ENCODE measurements around the gene MAPK8IP3.

MAPK8IP3 gene

DNA sequence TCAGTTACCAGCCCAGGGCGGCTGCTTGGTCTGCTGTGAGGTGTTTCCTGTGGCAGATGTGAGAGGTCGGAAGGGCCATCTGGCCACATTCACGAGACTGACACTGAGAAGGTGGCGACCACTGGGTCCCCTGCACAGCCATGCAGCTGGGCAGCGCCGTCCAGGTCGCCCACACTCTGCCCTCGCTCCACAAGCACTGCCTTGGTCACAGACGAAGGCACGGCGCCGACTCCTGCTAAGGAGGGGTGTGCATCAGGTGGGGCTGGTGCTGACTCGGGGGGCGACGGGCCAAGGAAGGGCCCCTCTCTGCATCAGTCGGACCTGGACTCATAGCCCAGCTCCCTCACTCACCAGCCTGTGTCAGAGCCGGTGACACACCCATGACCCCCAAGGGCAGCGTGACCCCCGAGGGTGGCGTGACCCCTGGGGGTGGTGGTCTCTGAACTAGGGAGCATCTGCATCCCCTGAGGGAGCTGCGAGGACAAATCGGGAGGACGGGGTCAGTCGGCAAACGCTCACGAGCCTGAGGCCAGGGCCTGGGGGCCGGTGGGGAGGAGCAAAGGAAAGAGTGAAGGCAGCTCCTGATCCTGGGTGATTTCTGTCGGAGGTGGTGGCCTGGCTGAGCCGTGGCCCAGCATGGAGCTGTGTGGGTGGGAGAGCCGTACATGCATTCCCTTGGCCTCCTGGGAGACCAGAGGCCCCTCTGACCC is 34.9 kb downstream of the MAPK8IP3 start:
- DNase-seq (ENCODE audit: low read depth in 2 of 2), result no peak

DNA sequence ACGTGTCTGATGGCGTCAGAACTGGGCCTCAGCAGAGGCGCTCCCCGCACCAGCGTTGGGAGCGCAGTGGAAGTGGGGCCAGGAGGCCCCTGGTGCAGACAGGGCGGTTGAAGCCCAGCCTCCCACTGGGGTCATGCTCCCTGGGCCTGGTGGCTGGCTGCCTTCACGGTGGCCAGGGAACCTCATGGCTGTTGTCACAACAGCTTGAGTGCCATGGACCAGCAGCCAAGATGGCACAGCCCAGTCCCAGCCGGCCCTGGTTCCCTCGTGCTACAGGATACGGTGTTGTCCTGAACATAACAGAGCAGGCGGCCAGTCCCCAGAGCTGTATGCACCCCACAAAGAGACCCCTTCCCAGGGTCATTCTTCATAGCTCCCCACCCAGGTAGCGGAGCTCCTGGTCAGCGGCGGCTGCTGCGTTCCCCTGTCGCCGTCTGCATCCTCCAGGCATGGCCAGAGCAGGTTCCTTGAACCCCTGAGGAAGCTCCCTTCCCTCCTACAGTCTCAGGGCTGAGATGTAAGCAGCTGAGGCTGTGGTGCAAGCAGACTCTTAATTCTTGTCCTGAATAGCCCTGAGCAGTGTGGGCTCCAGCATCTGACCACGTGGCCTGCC is 35.7 kb downstream of the MAPK8IP3 start:
- no peak for DNase-seq (ENCODE audit: low read depth in 2 of 2)

DNA sequence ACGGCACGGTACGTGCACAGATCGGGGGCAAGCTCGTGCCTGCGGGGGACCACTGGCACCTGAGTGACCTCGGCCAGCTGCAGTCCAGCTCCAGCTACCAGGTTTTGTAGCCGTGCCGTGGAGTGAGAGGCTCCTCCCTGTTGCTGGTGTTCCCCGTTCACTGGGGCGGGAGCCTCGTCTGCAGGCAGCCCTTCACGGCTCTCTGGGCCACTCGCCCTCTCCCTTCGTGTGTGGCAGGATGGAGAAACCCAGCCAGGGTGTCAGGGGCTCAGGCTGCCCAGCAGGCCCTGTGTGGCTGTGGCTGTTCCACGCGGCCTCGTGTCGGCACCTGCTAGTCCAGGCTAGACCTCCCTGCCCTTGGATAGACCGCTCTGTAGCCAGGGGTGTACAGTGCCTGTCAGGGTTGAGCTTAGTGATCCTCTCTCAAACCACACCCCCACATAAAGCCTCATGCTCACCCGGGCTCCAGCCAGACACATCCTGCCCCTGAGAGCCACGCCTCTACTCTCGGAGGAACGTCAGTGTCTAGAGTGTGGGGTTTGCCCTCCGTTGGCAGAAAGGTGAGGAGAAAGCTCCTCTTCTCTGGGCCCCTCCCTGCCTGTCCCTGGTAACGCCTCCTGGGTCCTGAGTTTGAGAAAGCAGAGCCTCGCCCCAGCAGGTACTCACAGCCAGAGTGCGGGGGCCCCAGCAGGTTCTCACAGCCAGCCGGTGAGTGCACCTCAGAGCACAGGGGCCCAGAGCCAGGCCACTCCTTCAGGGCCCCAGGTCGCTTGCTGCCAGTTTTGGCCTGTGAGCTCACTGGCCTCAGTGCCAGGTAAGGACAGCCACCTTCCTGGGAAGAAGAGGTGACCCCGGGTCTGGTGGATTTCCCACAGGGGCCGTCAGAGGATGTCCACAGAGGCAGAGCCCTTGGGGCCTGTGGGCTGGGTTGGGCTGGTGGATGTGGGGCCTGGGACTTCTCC is 37.7 kb downstream of the MAPK8IP3 start:
- DNase-seq (ENCODE audit: low read depth in 2 of 2), result no peak

DNA sequence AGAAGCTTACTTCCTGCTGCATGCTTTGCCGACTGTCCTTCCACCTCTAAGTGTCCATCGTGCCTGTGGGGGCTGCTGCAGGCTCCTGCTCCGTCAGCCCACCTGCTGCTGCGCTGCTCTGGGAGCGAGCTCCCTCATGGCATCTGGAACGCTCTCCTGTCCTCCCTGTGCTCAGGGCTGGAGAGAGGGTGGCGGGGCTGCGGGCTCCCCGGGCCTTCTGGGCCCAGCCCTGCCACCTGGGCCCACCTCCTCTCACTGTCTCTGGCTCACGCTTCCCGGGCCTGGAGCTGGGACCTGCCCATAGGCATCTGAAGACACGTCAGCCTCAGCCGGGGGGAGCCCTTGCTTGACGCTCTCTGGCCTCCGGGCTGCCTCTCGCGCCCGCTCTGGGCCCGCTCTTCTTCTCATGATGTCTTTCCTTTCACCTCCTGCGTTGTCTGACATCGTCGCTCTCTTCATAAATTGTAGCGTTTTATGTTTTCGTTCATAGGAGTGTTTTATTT is 38.4 kb downstream of the MAPK8IP3 start:
- DNase-seq (ENCODE audit: low read depth in 2 of 2), result no peak

DNA sequence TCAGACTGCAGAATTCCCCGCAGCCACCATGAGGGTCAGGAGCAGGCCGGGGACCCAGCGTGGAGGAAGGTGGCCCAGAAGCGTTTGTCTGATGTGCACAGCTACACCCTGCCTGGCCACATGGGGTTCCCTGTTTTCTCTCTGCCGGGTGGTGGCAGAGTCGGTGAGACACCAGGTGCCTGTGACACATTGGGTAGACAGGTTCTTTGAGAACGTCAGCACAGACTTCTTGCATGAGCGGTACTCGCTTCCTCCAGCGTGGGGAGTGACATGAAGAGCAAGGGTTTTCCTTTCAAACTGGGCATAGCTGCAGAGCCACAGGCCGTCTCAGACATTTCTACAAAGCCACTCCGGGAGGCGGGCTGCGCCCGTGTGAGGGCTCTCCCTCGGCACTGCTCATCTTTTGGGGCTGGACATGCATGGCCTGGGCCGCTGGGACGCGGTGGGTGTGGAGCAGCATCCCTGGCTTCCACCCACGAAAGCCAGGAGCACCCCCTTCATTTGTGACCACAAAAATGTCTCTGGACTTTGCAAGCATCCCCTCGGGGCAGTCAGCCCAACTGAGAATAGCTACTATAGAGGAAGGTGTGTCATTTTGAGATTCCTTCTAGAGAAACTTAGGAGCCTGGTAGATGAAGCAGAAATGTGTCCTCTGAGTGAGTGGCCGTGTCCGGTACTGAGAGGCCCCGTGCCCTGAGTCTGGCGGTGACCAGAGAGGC is 39.3 kb downstream of the MAPK8IP3 start:
- DNase-seq (ENCODE audit: low read depth in 2 of 2), result no peak

DNA sequence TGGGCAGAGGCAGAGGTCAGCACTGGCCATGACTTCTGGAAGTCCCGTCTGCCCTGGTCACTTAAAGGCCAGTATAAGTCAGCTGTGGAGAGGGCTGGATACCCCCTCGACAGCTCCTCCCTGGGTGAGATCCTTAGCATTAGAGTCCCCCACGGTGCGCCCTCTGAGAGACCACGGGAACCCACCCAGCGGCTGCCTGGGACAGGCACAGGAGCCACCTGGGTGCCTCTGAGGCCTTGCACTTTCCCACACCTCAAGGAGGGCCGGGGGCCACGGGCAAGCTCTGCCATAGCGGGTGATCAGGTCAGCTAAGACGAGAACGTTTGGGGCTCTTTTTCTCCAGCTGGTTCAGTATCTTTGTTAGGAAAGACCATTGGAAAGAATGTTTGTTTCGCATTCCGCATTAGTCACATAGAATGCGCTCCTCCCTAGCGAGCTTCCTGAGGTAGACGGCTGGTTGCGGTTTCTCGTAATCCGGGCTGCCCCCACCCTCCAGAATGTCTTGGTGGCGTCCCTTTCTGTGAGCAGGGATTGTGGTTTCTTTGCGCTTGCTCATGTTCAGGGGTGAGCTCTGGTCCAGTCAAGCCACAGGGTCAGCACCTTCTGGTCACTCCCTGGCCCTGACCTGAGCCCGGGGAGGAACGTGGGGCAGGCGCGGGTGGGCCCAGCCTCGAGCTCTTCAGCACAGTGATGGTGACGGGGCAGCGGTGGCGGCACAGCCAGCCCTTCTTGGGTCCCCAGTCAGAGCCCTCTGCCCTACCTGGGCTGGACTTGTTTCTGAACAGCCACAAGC is 40.1 kb downstream of the MAPK8IP3 start:
- DNase-seq (ENCODE audit: low read depth in 2 of 2), result no peak

DNA sequence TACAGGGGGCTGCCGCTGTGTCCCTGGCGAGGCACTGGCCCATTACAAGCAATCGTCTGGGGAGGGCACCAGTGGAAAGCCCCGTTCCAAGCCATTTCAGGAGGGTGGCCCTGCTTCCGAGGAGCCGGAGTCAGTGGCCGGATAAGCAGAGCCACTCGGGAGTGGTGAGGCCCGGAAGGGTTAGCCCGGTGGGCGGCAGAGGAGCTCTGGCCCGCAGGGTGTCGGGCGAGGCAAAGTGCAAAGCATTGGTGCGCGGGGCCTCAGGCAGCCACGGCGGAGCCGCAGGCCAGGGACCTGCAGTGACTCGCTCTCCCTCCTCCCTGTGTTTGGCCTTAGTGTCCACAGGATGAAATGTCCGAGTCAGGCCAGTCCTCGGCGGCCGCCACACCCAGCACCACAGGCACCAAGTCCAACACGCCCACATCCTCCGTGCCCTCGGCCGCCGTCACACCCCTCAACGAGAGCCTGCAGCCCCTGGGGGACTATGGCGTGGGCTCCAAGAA is 40.7 kb downstream of the MAPK8IP3 start:
- no peak for DNase-seq (ENCODE audit: low read depth in 2 of 2)

DNA sequence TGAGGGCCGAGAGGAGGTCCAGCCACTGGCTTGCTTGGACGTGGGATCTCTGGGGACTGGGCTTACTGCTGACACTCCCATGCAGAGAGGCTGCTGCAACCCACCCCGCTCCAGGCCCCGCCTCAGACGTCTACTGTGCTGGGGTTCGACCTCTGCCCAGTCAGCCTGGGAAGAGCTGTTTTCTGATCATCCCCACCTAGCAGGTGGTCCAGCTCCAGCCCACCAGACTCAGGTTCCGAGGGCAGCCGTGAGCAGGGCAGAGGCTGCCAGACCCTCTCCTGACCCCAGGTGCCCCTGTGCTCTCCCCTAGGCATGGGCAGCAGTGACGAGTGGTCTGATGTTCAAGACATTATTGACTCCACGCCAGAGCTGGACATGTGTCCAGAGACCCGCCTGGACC is 41.9 kb downstream of the MAPK8IP3 start:
- no peak for DNase-seq (ENCODE audit: low read depth in 2 of 2)

DNA sequence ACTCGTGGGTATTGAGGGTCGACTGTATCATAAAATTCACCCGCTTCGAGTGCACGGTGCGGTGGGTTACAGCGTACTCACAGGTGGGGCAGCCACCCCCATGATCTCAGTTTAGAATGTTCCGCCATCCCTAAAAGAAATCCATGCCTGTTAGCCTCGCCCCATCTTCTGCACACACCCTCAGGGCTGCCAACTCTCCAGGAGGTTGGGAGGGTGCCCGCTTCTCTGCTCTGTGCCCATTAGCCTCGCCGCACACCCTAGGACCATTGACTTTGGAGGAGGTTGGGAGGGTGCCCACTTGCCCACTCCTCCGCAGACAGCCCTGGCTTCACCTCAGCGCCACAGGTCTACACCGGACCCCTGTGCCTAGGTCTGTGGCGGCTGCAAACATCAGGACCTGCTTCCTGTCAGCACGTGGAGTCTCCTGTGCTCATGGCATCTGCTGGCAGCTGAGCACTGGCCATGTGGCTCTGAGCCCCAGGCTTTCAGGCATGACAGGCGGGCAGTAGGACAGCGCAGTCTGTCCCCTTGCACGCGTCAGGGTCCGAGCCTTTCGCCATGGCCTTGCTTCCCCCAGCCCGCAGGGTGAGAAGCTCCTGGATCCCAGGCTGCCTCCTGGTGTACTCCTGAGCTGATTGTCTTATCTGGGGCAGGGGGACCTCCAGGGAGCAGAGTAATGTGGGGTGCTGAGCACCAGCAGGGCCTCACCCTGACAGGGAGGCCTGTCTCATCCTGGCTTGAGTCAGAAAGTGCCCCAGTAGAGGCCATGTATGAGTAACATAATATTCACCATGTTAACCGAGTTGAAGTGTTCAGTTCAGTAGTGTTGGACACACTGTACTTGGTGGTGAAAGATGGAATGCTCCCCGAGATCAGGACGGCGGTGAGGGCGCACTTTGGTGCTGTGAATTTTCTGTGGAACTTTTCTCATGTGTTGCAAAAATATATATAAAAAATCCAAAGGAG is 43.4 kb downstream of the MAPK8IP3 start:
- DNase-seq (ENCODE audit: low read depth in 2 of 2), result no peak

DNA sequence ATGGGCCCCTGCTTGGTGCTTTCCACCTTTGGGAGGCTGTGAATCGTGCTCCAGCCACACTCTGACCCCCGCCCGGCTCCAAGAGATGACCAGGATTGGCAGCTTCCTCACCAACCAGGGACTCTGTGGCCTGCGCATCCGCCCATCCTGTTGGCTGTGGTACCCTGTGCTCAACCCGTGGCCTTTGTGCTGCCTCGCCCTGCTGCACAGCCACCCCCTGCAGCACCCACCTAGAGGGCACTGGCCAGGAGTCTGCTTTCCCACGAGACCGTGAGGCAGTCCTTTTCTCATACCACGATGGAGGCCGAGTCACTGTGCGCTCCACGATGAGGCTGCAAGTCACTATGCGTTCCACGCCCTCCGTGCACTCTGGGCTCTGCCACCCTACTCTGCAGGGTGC is 46.0 kb downstream of the MAPK8IP3 start:
- no peak for DNase-seq (ENCODE audit: low read depth in 2 of 2)

DNA sequence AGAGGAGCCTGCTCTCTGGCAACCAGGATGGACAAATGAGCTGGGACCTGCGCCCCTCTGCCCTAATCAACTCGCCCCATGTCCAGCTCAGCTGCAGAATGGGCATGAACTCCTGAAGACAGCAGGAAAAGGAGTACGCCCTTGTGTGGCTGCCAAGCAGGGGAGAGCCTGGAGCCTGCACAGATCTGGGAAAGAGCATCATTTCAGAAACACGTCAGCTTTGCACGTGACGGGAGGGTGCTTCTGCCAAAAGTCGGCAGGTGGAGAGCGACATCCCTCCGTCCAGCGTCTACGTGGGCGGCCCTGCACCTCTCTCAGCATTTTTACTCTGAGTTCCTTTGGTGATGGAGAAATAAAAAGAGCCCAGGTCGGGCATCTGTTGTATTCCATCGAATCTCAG is 46.9 kb downstream of the MAPK8IP3 start:
- no peak for DNase-seq (ENCODE audit: low read depth in 2 of 2)

DNA sequence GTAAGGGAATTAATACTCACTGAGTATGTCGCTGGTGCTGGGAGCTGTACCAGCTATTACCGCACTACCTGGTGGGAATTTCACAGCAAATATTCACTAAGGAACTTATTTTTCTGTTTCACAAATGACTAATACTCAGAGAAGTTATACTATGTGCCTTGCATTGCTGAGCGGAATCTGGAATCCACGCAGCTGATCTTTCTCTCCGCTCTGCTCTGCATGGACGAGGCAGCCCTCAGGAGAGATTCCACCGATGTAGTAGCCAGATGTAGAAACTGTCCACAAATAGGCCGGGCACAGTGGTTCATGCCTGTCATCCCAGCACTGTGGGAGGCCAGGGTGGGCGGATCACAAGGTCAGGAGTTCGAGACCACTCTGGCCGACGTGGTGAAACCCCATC is 48.2 kb downstream of the MAPK8IP3 start:
- no peak for DNase-seq (ENCODE audit: low read depth in 2 of 2)

DNA sequence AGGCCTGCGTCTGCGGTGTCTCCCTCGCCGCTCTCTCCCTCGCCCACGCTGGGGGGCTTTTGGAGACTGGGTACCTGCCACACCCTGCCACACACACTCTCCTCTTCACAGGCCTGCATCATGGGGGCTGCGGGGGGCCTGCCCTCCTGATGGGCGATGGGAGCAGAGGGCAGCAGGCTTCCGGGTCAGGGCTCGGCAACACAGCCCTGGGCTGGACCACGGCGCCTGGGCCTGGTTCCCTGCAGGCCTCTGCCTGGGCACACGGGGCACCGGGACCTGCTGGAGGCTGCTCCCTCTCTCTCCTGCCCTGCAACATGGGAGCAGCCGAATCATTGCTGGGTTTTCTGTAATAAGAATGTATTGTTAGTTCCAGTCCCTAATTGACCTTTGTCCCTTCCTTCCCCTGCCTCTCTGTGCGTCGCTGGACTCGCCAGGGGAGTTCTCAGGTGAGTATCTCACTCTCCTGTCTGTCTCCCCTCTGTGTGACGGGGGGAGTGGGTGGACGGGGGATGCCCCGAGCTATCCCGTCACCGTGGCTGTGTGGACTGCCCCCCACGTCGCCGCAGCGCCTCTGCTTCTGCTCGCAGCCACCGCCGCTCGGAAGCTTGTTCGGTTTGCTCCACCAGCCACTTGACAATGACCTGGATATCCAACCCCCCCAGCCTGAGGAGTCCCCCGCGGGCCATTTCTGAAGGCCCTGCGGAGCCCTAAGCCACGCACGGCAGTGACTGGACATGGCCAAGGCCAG is 51.9 kb downstream of the MAPK8IP3 start:
- DNase-seq (ENCODE audit: low read depth in 2 of 2), result no peak

DNA sequence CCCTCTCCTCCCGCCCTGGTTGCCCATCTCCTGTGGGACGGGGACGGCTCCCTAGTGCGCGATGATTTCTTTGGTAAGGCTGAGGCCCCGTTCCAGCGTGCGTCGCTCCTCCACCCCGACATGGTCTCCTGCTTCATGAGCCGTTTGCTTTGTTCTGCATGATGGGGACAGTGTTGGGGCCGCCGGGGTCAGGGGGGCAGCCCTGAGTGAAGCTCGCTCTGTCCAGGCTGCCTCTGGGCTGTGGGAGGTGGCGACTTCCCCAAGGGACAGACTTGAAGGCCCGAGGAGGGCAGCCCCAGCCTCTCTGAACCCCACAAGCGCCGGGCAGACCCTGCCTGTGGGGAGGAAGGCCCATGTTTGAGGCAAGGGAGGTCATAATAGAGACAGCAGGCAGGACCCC is 52.9 kb downstream of the MAPK8IP3 start:
- DNase-seq (ENCODE audit: low read depth in 2 of 2), result no peak

DNA sequence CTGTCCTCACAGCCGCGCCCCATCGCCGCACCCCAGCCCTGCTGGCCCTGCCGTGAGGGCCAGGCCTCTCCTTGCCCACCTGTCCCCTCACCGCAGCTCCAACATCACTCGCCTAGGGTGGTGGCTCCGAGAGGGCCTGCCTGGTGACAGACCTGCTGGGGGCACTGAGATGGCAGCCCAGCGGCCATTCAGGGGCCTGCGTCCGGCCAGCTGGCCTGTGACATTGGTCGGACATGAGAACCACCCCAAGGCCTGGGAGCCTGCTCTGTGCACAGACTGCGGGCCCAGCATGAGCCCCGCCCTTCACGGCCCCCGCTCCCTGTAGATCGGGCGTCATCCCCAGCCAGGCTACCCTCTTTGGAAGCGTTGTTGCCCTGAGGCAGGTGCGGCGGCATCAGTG is 53.5 kb downstream of the MAPK8IP3 start:
- DNase-seq (ENCODE audit: low read depth in 2 of 2), result no peak

DNA sequence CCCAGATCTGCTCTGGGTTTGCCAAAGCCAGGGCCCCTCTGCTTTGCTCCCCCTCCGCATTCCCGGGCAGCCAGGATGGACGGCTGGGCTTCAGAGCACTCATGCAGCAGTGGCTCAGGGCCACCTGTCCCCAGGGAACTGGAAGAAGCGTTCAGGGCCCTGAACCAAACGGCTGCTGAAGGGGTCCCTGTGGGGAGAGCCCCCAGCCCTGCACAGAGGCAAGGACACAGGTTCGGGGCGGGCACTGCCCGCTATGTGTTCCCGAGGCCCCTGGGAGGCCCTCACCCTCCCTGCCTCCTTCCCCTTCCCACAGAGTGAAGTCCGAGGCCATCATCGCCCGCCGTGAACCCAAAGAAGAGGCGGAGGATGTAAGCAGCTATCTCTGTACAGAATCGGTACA is 54.9 kb downstream of the MAPK8IP3 start:
- DNase-seq (ENCODE audit: low read depth in 2 of 2), result no peak

DNA sequence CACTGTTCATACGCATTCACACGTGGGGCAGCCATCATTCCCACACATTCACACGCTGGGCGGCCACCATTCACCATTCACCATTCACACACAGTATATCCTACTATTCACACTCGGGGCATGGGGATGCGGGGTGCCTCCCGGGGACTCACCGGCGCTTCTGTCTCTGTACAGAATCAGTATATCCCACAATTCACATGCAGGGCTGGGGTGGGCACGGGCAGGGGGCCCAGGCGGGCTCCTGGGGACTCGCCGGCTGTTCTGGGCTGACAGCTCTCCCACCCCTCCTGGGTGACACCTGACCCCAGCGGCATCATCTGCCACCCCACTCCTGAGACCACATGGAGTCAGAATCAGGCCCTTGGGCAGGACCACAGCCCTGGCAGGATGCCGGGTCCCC is 55.8 kb downstream of the MAPK8IP3 start:
- no peak for DNase-seq (ENCODE audit: low read depth in 2 of 2)

DNA sequence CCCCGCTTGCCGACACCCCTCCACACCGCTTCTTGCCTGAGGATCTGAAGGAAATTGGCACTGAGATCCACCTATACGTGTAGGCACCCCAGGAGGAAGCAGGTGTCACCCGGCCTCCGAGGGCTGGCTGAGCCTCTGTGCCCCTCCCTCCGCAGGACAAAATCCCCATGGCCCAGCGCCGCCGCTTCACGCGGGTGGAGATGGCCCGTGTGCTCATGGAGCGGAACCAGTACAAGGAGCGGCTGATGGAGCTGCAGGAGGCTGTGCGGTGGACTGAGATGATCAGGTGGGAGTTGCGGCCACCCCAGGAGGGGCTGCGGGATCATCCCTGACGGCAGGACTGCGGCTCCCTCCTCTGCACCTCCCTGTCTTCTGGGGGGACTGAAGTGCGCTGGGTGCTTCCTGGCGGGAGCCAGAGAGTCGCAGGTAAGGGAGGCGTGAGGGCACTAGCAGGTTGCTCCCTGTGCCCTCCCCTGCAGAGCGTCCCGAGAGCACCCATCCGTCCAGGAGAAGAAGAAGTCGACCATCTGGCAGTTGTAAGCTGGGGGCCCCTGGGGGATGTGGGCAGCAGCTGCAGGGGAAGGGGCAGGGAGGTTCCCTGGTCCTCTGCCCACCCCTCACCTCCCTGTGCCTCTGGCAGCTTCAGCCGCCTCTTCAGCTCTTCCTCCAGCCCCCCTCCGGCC is 56.3 kb downstream of the MAPK8IP3 start:
- DNase-seq (ENCODE audit: low read depth in 2 of 2), result no peak
